Uterus (tissue), 2 donors: Measurements from ENCODE around the gene MRPL33.

Experiments
- CTCF ChIP-seq, 4 experiments: fragments of 200-600 bp in 2 of 4; fragments of 450-650 bp in 2 of 4; sonication (generic) in 2 of 4; IDR thresholded peaks; one replicate each; pipeline ENCODE4 v1.5.1; 2016 to 2019; ENCODE audit warnings: antibody characterized with exemption in 4 of 4, mild to moderate bottlenecking in 2 of 4, moderate library complexity in 1 of 4
- POLR2A ChIP-seq, 2 donors: fragments of 450-650 bp; IDR thresholded peaks; one replicate each; pipeline ENCODE4 v1.6.1; 2016; ENCODE audit warnings: antibody characterized with exemption in 2 of 2, mild to moderate bottlenecking in 1 of 2, moderate library complexity in 1 of 2

GRCh38 chr2:27802547-27802946, 31.0 kb downstream of the MRPL33 start:
- TF ChIP-seq POLR2A (IDR thresholded peaks at IDR 0.05) = no peak
- no peak for TF ChIP-seq CTCF (IDR thresholded peaks at IDR 0.05)
